CD4-positive, alpha-beta T cell treated with Interleukin-6 at 100 ng/mL for 8 hours (primary cell): ENCODE data around the gene TTL.
"Not testable (repeated sequence)": the region's sequence is repeated elsewhere in the genome, so short reads cannot be mapped to it uniquely, and the experiment has no call there.

Experiments used
- DNase-seq: peaks from one replicate; pipeline ENCODE4 v3.0.0-alpha.2; 2020; ENCODE audit warnings: mixed read lengths, low spot score

The TTL gene

GRCh38 chr2:112481528-112482233 is at the start of gene TTL:
TSS of gene TTL (plus strand) at chr2:112482156. CDS start at chr2:112482345, 189 bp downstream.
- DNase-seq: peak; percentile 68

- DNase-seq: not testable (repeated sequence)
Measured at GRCh38 chr2:112432390-112432734, 49.6 kb upstream of the TTL start.

- DNase-seq: not testable (repeated sequence)
Measured at GRCh38 chr2:112432735-112433479, 49.0 kb upstream of the TTL start.

- DNase-seq: peak; percentile 91
Measured at GRCh38 chr2:112433480-112433879, 48.5 kb upstream of the TTL start, which contains the start of gene RGPD8. TSS of gene RGPD8 (minus strand) at chr2:112433645. CDS start at chr2:112433453, 192 bp downstream.

GRCh38 chr2:112433932-112434730 is 47.8 kb upstream of the TTL start:
- no peak for DNase-seq

GRCh38 chr2:112434890-112435715 is 46.9 kb upstream of the TTL start:
- DNase-seq: not testable (repeated sequence)

GRCh38 chr2:112435716-112436431 is 46.1 kb upstream of the TTL start:
- not testable (repeated sequence) for DNase-seq

GRCh38 chr2:112436993-112437392 is 45.0 kb upstream of the TTL start:
- DNase-seq: not testable (repeated sequence)

GRCh38 chr2:112437405-112437831 is 44.5 kb upstream of the TTL start:
- not testable (repeated sequence) for DNase-seq

GRCh38 chr2:112438603-112439261 is 43.2 kb upstream of the TTL start:
- not testable (repeated sequence) for DNase-seq

- DNase-seq: not testable (repeated sequence)
Measured at GRCh38 chr2:112444256-112444655, 37.7 kb upstream of the TTL start.

- no peak for DNase-seq
Measured at GRCh38 chr2:112449854-112450253, 32.1 kb upstream of the TTL start.

GRCh38 chr2:112451317-112451716 is 30.6 kb upstream of the TTL start:
- no peak for DNase-seq

- DNase-seq: no peak
Measured at GRCh38 chr2:112454586-112454985, 27.4 kb upstream of the TTL start.

- no peak for DNase-seq
Measured at GRCh38 chr2:112459372-112459771, 22.6 kb upstream of the TTL start.

- no peak for DNase-seq
Measured at GRCh38 chr2:112462178-112462577, 19.8 kb upstream of the TTL start.

- no peak for DNase-seq
Measured at GRCh38 chr2:112463256-112463655, 18.7 kb upstream of the TTL start.

GRCh38 chr2:112465382-112465781 is 16.6 kb upstream of the TTL start:
- DNase-seq: no peak

GRCh38 chr2:112472547-112473263 is 9.3 kb upstream of the TTL start:
- no peak for DNase-seq
